HG03095 (cell line): ENCODE results near the gene APOC1.
"Not testable (repeated sequence)": the region's sequence is repeated elsewhere in the genome, so short reads cannot be mapped to it uniquely, and the experiment has no call there.

Experiments used
- ATAC-seq: cut with Tn5 transposase; IDR thresholded peaks from one replicate; pipeline ENCODE4 v1.9.1; 2021; ENCODE audit warnings: moderate library complexity; ENCODE audit not compliant: unreplicated experiment

The APOC1 gene

DNA sequence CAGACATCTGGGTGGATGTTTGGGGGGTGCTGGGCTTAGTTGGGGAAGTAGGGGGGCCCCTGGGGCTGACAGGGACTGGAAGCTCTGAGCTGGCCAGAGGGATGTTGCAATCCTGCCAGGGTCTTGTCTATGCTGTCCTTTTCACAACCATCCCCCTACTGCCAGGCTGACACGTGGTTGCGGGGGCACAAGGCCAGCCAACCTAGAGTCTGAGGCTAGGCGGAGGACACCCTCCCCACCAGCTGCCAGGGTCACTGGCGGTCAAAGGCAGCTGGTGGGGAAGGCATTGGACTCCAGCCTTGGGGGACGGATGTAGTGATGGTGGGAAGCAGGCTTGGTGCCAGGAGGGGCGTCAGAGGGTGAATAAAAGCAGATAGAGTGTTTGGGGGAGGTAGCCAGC, 1.6 kb upstream of the APOC1 start:
- ATAC-seq, result no peak

DNA sequence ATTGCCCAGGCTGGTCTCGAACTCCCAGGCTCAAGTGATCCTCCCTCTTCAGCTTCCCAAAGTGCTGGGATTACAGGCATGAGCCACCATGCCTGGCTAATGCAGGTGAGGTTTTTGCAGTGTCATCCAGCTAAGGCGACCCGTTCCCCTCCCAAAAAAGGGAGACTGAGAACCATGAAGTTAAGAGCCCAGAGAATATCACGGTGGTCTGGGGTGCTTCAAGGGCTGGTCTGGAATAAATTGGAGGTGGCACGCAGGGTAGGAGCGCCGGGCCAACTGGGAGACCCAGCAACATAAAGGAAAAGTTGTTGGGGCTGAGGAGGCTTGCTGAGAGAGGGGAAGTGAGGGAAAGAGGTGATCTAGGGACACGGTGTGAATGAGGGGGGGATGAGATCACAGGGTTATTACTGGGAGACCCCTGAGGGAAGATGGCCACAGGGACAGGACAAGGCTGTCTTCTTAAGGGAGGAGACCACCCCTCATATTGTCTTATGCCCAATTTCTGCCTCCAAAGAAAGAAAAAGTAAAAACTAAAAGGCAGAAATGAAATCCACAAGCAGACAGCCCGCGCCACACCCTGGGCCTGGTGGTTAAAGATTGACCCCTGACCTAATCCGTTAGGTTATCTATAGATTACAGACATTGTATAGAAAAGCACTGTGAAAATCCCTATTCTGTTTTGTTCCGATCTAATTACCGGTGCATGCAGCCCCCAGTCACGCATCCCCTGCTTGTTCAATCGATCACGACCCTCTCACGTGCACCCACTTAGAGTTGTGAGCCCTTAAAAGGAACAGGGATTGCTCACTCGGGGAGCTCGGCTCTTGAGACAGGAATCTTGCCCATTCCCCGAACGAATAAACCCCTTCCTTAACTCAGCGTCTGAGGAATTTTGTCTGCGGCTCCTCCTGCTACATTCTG, 636 bp upstream of the APOC1 start:
- ATAC-seq, result not testable (repeated sequence)

DNA sequence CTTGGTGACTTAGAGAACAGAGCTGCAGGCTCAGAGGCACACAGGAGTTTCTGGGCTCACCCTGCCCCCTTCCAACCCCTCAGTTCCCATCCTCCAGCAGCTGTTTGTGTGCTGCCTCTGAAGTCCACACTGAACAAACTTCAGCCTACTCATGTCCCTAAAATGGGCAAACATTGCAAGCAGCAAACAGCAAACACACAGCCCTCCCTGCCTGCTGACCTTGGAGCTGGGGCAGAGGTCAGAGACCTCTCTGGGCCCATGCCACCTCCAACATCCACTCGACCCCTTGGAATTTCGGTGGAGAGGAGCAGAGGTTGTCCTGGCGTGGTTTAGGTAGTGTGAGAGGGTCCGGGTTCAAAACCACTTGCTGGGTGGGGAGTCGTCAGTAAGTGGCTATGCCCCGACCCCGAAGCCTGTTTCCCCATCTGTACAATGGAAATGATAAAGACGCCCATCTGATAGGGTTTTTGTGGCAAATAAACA, 9.9 kb downstream of the APOC1 start:
- no peak for ATAC-seq

GRCh38 chr19:44925114-44925891, 10.9 kb downstream of the APOC1 start:
- no peak for ATAC-seq

DNA sequence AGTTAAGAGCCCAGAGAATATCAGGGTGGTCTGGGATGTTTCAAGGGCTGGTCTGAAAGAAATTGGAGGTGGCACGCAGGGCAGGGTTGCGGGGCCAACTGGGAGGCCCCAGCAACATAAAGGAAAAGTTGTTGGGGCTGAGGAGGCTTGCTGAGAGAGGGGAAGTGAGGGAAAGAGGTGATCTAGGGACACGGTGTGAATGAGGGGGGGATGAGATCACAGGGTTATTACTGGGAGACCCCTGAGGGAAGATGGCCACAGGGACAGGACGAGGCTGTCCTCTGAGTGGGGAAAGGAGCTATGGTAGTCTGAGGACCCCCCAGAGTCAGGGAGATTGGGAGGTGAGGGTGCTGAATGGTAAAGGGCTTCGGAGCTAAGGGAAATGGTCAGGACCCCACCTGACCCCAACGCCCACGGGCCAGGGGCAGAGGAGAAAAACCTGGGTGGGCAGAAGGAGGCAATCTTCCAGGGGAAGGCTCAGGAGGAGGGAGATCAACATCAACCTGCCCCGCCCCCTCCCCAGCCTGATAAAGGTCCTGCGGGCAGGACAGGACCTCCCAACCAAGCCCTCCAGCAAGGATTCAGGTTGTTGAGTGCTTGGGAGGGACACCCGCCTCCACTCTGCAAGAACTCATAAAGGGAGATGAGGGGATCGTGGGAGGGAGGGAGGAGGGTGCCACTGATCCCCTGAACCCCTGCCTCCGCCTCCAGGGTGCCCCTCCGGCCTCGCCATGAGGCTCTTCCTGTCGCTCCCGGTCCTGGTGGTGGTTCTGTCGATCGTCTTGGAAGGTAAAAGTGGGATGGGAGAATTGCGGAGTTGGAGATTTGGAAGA, 12.1 kb downstream of the APOC1 start:
- not testable (repeated sequence) for ATAC-seq

DNA sequence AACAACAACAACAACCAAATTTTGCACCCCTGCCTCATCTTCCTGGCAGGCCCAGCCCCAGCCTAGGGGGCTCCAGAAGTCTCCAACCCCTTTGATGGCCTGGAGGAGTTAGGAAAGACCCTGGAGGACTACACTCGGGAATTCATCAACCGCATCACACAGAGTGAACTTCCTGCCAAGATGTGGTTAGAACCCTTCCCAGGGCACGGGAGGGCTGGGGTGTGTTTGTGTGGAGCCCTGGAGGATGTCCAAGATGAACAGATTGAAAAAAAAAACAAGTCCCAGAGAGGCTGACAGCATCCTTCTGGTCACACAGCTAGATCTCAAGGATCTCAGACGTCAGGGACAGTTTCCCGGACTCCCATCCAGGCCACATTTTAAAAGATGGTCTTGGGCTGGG, 13.3 kb downstream of the APOC1 start:
- ATAC-seq, result no peak

GRCh38 chr19:44930088-44930487, 15.7 kb downstream of the APOC1 start:
- no peak for ATAC-seq

DNA sequence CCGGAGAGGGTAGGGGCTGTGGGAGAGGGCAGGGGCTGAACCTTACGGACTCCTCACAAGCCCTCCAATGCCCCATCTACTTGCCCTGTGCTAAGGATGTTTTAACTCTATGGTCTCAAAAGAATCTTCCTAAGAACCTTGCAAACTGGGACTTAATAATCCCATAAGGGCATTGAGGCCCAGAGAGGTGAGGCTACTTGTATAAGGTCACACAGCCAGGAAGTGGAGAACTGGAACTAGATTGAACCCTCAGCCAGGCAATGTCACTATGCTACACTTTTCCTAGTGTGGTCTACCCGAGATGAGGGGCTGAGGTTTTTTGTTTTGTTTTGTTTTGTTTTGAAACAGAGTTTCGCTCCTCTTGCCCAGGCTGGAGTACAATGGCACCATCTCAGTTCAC, 17.1 kb downstream of the APOC1 start:
- no peak for ATAC-seq

DNA sequence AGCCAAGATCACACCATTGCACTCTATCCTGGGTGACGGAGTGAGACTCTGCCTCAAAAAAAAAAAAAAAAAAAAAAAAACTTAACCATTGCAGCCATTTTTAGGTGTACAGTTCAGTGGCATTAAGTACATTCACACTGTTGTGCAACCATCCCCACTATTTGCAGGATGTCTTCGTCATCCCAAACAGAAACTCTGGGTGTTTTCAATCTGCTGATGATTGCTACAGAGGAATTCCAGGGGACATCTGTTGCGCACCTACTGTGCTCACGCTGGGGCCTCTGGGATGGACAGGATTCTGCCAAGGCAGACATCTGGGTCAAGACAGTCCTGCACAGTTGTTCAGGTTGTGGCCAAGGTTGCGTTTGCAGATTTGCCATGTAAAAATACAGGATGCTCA, 25.3 kb downstream of the APOC1 start:
- no peak for ATAC-seq

- no peak for ATAC-seq
These were observed 27.7 kb downstream of the APOC1 start, which contains the start of gene APOC4 for GRCh38 chr19:44942067-44942571. Gene APOC4, plus strand, starts transcription at chr19:44942237. Its CDS starts 41 bp downstream, at chr19:44942278.

GRCh38 chr19:44943801-44944249, 29.4 kb downstream of the APOC1 start:
- ATAC-seq, result no peak

DNA sequence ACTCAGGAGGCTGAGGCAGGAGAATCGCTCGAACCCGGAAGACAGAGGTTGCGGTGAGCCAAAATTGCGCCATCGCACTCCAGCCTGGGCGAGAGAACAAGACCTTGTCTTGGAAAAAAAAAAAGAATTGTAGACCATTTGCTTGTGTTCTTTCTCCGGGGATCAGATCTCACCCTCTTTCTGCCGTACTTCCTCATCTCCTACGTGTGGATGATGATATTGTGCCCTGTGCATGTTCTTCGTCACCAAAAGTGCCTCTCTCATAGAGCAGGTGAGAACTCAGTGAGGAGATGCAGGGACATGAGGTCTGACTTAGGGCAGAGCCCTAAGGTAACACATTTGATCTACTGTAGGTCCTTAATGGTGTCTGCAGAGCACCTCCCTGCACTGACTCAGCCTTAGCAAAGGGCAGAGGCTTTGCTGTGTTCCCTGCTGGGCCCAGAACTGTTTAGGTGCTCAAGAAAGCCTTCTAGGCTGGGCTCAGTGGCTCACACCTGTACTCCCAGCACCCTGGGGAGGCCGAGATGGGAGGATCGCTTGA, 32.7 kb downstream of the APOC1 start:
- no peak for ATAC-seq

- no peak for ATAC-seq
These were observed 33.8 kb downstream of the APOC1 start for GRCh38 chr19:44948237-44948636.

- no peak for ATAC-seq
These were observed 34.5 kb downstream of the APOC1 start for GRCh38 chr19:44948763-44949374.

- ATAC-seq, result no peak
These were observed 35.1 kb downstream of the APOC1 start for GRCh38 chr19:44949550-44949949.

DNA sequence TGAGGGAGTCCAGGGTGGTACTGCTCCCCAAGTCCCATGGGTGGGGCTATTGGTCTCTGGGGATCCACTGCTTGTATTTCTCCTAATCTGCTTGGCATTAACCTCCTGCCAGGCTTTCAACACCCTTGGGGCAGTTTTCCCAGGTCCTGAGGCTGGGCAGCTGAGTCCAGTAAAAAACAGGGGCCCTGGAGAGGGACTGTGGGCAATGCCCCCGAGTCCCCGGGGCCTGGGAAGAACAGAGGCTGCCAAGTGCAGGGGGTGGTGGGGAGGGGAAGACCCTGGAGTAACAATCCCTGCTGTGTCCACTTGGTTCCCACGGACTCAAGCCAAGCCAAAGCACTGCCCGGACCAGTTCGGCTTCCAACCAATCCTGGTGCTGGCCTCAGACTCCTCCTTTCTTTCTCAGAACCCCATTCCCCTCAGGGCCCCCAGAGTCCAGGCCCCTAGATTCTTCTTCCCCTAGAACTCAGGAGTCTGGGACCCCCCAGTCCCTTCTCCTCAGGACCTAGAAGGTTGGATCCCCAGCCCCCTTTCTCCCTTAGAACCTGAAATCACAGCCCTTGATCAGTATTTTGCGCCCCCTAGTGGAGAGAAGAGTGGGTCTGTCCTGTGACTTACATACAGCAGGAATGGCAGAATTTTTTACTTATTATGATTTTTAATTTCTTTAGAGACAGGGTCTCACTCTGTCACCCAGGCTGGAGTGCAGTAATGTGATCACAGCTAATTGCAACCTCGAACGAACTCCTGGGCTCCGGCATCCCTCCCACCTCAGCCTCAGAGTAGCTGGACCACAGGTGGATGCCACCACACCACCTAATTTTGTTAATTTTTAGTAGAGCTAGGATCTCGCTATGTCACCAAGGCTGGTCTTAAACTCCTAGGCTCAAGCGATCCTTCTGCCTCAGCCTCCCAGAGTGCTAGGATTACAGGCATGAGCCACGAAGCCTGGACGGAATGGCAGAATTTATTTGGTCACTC, 37.1 kb downstream of the APOC1 start:
- ATAC-seq, result no peak

DNA sequence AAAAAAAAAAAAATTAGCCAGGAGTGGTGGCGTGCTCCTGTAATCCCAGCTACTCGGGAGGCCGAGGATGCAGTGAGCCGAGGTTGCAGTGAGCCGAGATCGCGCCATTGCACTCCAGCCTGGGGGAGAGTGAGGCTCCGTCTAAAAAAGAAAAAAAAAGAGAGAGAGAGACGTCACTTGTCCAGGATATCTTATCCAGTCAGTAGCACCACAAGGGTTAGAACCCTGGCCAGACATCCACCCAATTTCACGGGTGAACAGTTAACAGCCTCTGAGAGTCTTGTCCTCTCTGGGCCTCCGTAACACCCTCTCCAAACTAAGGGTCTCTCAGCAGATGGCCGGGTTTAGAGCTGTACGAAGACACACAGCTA, 39.9 kb downstream of the APOC1 start:
- ATAC-seq, result no peak

DNA sequence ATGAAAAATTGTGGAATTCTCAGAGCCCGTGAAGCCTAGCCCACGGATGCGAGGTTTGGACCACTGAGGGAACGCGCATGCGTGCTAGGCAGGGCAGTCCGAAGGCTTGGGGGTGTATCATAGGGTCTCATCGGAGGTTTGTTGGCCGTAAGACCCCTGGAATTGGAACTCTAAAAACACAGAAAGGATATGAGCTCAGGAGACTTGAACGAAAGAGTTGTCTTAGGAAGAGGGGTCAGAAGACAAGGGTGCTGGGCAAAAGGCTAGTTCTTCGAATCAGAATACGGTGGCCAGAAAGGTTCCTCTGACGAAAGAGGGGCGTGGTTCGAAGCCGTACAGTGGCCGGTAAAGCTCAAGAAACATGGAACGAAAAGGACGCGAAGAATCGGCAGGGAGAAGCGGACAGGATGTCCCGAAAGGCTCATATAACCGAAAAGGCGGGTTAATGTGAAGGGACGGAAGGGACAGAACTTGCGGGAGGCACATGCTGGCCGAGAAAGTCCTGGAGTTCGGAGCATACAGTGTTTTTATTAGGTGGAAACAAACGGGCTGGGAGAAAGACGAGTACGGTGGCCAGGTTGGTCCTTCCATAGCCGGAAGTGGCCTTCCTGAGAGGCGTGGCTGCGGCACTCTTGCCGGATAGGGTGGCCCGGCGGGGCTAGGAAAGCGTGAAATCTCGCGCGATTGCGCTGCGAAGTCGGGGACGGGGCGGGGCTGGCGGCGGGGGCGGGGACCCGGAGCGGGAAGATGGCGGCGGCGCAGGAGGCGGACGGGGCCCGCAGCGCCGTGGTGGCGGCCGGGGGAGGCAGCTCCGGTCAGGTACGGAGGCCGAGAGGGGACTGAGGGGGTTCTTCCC, 40.5 kb downstream of the APOC1 start, which contains the start of gene CLPTM1:
CLPTM1 (plus strand) TSS at position 732 of the 856 bp plus-strand sequence; CDS start at position 748, 16 bp downstream.
- peak; percentile 73 for ATAC-seq
